ENCODE results near the gene METTL21C.

The METTL21C gene

DNA sequence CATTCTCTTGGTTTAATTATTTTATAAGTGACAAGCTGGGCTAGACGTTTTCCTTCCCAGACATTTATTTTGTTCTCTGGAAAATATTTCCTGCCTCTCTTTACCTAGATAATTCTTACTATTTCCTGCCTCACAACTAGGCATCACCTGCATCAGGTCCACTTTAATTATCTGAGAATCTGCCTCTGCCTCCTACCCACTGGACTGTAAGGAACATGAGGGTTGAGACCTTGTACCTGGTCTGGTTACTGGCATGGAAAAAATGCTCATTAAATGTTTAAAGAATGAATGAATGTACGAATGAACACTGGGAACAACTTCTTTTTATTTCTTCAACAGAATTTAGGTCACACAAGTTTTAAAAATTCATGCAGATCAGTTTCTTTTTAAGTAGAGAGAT is 13.4 kb upstream of the METTL21C start:
- no peak for DNase-seq (ENCODE audit: extremely low spot score)
- TF ChIP-seq, protein P1, sequence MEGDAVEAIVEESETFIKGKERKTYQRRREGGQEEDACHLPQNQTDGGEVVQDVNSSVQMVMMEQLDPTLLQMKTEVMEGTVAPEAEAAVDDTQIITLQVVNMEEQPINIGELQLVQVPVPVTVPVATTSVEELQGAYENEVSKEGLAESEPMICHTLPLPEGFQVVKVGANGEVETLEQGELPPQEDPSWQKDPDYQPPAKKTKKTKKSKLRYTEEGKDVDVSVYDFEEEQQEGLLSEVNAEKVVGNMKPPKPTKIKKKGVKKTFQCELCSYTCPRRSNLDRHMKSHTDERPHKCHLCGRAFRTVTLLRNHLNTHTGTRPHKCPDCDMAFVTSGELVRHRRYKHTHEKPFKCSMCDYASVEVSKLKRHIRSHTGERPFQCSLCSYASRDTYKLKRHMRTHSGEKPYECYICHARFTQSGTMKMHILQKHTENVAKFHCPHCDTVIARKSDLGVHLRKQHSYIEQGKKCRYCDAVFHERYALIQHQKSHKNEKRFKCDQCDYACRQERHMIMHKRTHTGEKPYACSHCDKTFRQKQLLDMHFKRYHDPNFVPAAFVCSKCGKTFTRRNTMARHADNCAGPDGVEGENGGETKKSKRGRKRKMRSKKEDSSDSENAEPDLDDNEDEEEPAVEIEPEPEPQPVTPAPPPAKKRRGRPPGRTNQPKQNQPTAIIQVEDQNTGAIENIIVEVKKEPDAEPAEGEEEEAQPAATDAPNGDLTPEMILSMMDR (IDR thresholded peaks at IDR 0.05; ENCODE audit: control extremely low read depth, extremely low read depth, low read depth, missing control alignments): no peak
- ChIA-PET CTCF (interaction anchor here (0.7 to 1.6 kb wide), 3 partner anchors 9 to 16 kb away, joined by 3 to 5 read pairs (median 4); no protein-coding TSS in a partner anchor), POLR2A (no interaction called here)

DNA sequence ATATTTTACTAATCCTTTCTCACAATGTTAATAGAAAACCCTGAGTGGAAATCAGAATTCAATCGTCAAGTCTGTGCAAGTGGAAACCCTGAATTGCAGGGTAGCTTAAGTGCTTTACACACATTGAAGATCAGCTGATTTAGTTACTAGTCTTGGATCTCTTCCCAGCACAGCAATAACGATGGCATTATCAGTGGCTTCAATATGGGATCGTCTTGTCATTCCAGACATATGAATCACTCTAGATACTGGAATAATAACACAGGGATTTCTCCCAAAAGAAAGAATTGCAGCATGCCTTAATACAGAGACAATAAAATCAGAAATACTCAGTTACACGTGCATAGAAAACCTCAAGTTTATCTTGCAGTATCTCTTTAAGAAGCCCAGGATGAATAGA is 12.6 kb upstream of the METTL21C start:
- ChIA-PET POLR2A (no interaction called here), CTCF (interaction anchor here (0.7 kb wide), 1 partner anchor 17 kb away, joined by 3 read pairs; no protein-coding TSS in a partner anchor)
- TF ChIP-seq, protein P1 (IDR thresholded peaks at IDR 0.05; ENCODE audit: control extremely low read depth, extremely low read depth, low read depth, missing control alignments): no peak
- DNase-seq (ENCODE audit: extremely low spot score): no peak

DNA sequence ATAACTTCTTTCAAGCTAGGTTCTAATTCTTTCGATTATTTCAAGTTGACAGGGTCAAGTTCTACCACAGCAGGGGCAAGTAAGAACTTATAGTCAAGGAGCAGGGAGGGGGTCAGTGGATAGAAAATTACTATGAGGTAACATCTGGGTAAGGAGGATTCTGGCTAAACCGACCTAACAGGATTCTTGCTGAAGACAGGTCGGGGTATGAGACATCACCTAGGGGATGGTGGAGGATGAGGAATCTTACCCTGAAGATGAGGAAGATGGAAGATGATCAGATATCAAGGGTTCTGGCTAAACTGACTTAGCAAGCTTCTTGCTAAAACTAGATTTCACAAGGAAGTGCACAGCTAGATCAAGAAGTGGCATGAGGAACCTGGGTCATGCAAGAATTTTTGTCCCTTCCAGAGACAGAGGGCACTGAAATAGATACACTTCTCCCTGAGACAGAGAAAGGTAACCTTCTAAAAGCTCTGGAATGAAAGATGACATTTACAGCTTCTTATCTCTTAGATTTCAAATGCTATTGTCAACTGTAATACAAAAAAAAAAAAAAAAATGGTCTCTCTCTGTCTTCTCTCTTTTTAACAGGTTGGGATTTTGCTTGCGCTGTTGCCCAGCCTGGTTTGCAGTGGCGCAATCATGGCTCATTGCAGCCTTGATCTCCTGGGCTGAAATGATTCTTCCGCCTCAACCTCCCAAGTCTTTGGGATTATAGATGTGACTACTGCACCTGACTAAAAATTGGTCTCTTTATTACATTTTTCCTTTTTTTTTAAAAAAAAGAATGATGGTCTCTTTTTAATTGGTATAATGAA is 9.6 kb upstream of the METTL21C start:
- ChIA-PET CTCF (interaction anchor here (1.1 to 1.3 kb wide), 2 partner anchors 12 to 95 kb away, joined by 3 to 4 read pairs; no protein-coding TSS in a partner anchor), POLR2A (no interaction called here)
- no peak for DNase-seq (ENCODE audit: extremely low spot score)
- TF ChIP-seq, protein P1 (IDR thresholded peaks at IDR 0.05; ENCODE audit: control extremely low read depth, extremely low read depth, low read depth, missing control alignments): no peak

DNA sequence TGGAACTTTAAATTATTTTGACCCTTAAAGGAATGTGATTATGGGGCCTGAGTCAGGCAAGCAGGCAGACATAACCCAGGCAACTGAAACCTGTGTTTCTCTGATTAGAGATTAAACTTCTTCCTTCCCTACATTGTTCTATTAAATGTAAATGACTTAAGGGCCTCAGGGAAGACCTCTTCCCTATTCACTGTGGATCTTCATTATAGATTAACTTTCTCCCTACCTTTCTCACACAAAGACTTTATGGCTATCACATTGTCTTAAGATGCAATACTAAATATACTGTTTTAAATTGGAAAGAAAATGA is 8.8 kb upstream of the METTL21C start:
- TF ChIP-seq, protein P1 (IDR thresholded peaks at IDR 0.05; ENCODE audit: control extremely low read depth, extremely low read depth, low read depth, missing control alignments): no peak
- no peak for DNase-seq (ENCODE audit: extremely low spot score)
- CTCF ChIA-PET: interaction anchor here (1.1 to 1.3 kb wide), 2 partner anchors 13 to 96 kb away, joined by 3 to 4 read pairs; no protein-coding TSS in a partner anchor
- POLR2A ChIA-PET: no interaction called here

DNA sequence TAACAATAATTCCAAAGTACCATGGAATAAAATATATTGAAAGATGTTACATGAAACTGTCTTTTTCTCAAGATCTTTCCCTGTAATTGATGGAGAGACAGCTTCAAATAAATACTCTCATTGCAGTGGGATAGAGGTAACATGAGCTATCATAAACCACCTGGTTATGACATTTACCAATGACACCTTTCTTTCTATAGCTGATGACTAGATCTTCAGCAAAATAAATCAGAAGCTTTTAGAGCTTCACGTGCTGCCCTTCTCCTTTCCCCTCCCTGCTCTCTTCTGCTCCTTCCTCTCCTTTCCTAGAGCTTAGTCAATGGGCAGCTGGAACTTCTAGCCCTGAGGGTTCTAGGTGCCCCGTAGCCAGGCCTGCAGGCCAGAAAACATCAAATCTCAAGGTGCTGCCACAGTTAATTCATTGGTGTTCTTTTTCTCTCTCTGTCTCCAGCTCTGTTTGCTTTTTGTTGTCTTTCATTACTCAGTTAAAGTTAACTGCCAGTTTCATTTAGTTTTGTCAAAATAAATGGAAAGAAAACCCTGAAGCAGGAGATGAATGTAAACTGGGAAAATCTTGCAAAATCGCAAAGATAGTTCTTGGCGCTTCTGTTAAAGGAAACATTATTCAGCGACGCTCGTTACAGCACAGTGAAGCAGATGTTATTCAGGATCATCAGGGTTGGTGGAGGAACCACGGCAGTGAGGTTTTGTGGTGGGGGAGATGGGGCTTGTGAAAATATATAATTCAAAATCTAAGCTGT is 8.3 kb upstream of the METTL21C start:
- POLR2A ChIA-PET: no interaction called here
- TF ChIP-seq, protein P1 (IDR thresholded peaks at IDR 0.05; ENCODE audit: control extremely low read depth, extremely low read depth, low read depth, missing control alignments): no peak
- CTCF ChIA-PET: interaction anchor here (1.1 to 1.3 kb wide), 2 partner anchors 13 to 97 kb away, joined by 3 to 4 read pairs; no protein-coding TSS in a partner anchor
- no peak for DNase-seq (ENCODE audit: extremely low spot score)

DNA sequence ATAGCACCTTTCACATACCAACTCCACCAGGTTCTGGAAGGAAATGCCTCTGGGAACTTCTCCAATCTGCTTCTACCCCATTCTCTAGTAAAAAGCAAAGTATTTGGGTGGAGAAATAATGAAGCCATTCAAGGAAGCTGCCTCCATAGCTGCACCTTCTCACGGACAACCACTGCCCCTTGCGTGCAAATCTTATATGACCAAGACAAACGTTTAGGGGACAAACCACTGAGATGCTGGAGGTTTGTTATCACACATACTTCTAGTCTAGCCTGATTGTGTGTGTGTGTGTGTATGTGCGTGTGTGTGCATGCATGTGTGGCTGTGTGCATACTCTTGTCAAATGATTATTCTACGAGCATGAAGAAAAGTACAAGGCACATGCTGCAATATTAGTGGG is 6.5 kb upstream of the METTL21C start:
- DNase-seq (ENCODE audit: extremely low spot score): no peak
- TF ChIP-seq, protein P1 (IDR thresholded peaks at IDR 0.05; ENCODE audit: control extremely low read depth, extremely low read depth, low read depth, missing control alignments): no peak
- CTCF ChIA-PET: no interaction called here

More for the DNA sequence above, 6.5 kb upstream of the METTL21C start:
- POLR2A ChIA-PET: no interaction called here

Data from GM10248 (cell line).